Mesothelial cell of epicardium (in vitro differentiated cells): ENCODE results near the gene SLC28A3. TPM values are rescaled to one million over a fixed set of nuclear protein-coding genes. Genes with fewer than 3 reads are reported as not detected.

Experiments used
- DNase-seq, 2 experiments: peaks; one replicate each; pipeline ENCODE4 v3.0.0; 2021; ENCODE audit warnings: low spot score in 2 of 2; ENCODE audit not compliant: unreplicated experiment in 2 of 2
- H3K27ac Mint-ChIP-seq: 2 replicates; pipeline ENCODE4 v1.8.0; 2021; ENCODE audit warnings: mixed read lengths
- H3K27me3 Mint-ChIP-seq: 2 replicates; pipeline ENCODE4 v1.8.0; 2021; ENCODE audit warnings: low read depth, mixed read lengths
- H3K36me3 Mint-ChIP-seq: 2 replicates; pipeline ENCODE4 v1.8.0; 2021; ENCODE audit warnings: mixed read lengths
- H3K4me1 Mint-ChIP-seq: 2 replicates; pipeline ENCODE4 v1.8.0; 2021; ENCODE audit warnings: mixed read lengths
- H3K4me3 Mint-ChIP-seq: 2 replicates; pipeline ENCODE4 v1.8.0; 2021; ENCODE audit warnings: mild to moderate bottlenecking, moderate library complexity, mixed read lengths
- H3K9me3 Mint-ChIP-seq: 2 replicates; pipeline ENCODE4 v1.8.0; 2021; ENCODE audit warnings: mixed read lengths
- CTCF ChIP-seq: fragments of 200-600 bp; sonication (generic); IDR thresholded peaks from one replicate; pipeline ENCODE4 v1.5.0; 2021; ENCODE audit warnings: antibody characterized with exemption; ENCODE audit not compliant: unreplicated experiment
- total RNA-seq: library from RNA; stranded (reverse); gene quantifications from 3 replicates; pipeline ENCODE4 v1.2.1, GENCODE V29; 2021

SLC28A3 gene
- total RNA-seq, 1 donor from 2014 or later, result 0.89 TPM

GRCh38 chr9:84285381-84285780 lies 55.2 kb downstream of the SLC28A3 start:
- TF ChIP-seq CTCF, result no peak

GRCh38 chr9:84283946-84284345 lies 56.6 kb downstream of the SLC28A3 start:
- H3K4me1 Mint-ChIP-seq, result no peaks in the 10 kb centered on the region
- peaks cover 10% of the 10 kb centered on the region for H3K27me3 Mint-ChIP-seq
- DNase-seq, result no peak
- H3K27ac Mint-ChIP-seq, result no peak overlapping the region
- no peaks in the 10 kb centered on the region for H3K36me3 Mint-ChIP-seq
- TF ChIP-seq CTCF, result no peak
- no peaks in the 10 kb centered on the region for H3K9me3 Mint-ChIP-seq
- no peak overlapping the region for H3K4me3 Mint-ChIP-seq

More at GRCh38 chr9:84285381-84285780, 55.2 kb downstream of the SLC28A3 start:
- Mint-ChIP-seq H3K27ac (no peak overlapping the region), H3K9me3 (no peaks in the 10 kb centered on the region), H3K4me3 (no peak overlapping the region), H3K27me3 (peaks cover 12% of the 10 kb centered on the region), H3K4me1 (no peaks in the 10 kb centered on the region), H3K36me3 (no peaks in the 10 kb centered on the region)
- DNase-seq, result no peak

GRCh38 chr9:84278130-84278529 lies 62.4 kb downstream of the SLC28A3 start:
- Mint-ChIP-seq H3K4me3 (no peak overlapping the region), H3K4me1 (no peaks in the 10 kb centered on the region), H3K9me3 (no peaks in the 10 kb centered on the region), H3K27ac (no peak overlapping the region), H3K36me3 (no peaks in the 10 kb centered on the region), H3K27me3 (peaks cover 27% of the 10 kb centered on the region)
- TF ChIP-seq CTCF, result no peak
- DNase-seq, result no peak

GRCh38 chr9:84277646-84278045 lies 62.9 kb downstream of the SLC28A3 start:
- Mint-ChIP-seq H3K27me3 (peaks cover 32% of the 10 kb centered on the region), H3K4me1 (no peaks in the 10 kb centered on the region), H3K36me3 (no peaks in the 10 kb centered on the region), H3K27ac (no peak overlapping the region), H3K4me3 (no peak overlapping the region), H3K9me3 (no peaks in the 10 kb centered on the region)
- no peak for TF ChIP-seq CTCF
- no peak for DNase-seq

GRCh38 chr9:84276741-84277140 lies 63.8 kb downstream of the SLC28A3 start:
- no peaks in the 10 kb centered on the region for H3K36me3 Mint-ChIP-seq
- TF ChIP-seq CTCF, result no peak
- H3K9me3 Mint-ChIP-seq, result no peaks in the 10 kb centered on the region
- peaks cover under 1% of the 10 kb centered on the region for H3K4me1 Mint-ChIP-seq
- H3K27me3 Mint-ChIP-seq, result peaks cover 41% of the 10 kb centered on the region
- no peak overlapping the region for H3K27ac Mint-ChIP-seq
- no peak overlapping the region for H3K4me3 Mint-ChIP-seq
- DNase-seq, result no peak

GRCh38 chr9:84271921-84272556 lies 68.5 kb downstream of the SLC28A3 start:
- peak overlapping the region; percentile 65 for H3K4me3 Mint-ChIP-seq
- no peaks in the 10 kb centered on the region for H3K36me3 Mint-ChIP-seq
- H3K27me3 Mint-ChIP-seq, result peaks cover 46% of the 10 kb centered on the region
- H3K4me1 Mint-ChIP-seq, result peaks cover 8% of the 10 kb centered on the region
- no peaks in the 10 kb centered on the region for H3K9me3 Mint-ChIP-seq
- H3K27ac Mint-ChIP-seq, result no peak overlapping the region
- no peak for DNase-seq
- no peak for TF ChIP-seq CTCF
